HCT116 (cell line): ENCODE results near the gene GIT1. TPM values are rescaled to one million over a fixed set of nuclear protein-coding genes. Genes with fewer than 3 reads are reported as not detected.

Source experiments
- ATAC-seq: fragments of 200-7000 bp; cut with Tn5 transposase; 2 replicates; pipeline ENCODE4 v1.9.1; 2020; ENCODE audit warnings: mild to moderate bottlenecking, moderate library complexity
- BruUV-seq: library from RNA; stranded (reverse); fragments of 400-500 nt; replicated peaks from 2 replicates; lab custom pipeline; 2021; lab: Mats Ljungman, UMichigan
- CTCF ChIA-PET: fragments of 300-600 bp; sonication (Branson Sonifier 250); formaldehyde crosslinking; loops from one replicate; lab custom pipeline; 2021; ENCODE audit warnings: antibody characterized with exemption; lab: Charles Lee
- POLR2A ChIA-PET: fragments of 300-600, 350-600 bp; sonication (Branson Sonifier 250); formaldehyde crosslinking; loops from one replicate; lab custom pipeline; 2021; ENCODE audit warnings: antibody characterized with exemption; lab: Charles Lee
- RAD21 ChIA-PET, 2 experiments: fragments of 300-600 bp; sonication (Branson Sonifier 250); formaldehyde crosslinking; loops; one replicate each; lab custom pipeline; 2023; ENCODE audit warnings: low total read pairs in 2 of 2; ENCODE audit not compliant: uncharacterized antibody in 2 of 2, unreplicated experiment in 2 of 2, low non-redundant PET in 1 of 2; lab: Charles Lee
- DNase-seq: peaks from one replicate; pipeline ENCODE4 v3.0.0-alpha.2; 2010; ENCODE audit warnings: low read depth, low spot score
- H2AFZ ChIP-seq: fragments of 200-600 bp; shearing (Covaris generic), sonication (generic); 2 replicates; pipeline ENCODE4 v1.6.1; 2017; ENCODE audit warnings: low read depth, mixed run types, mixed read lengths, antibody characterized with exemption, low read length; ENCODE audit not compliant: poor library complexity, severe bottlenecking
- H3K27ac ChIP-seq: 2 replicates; pipeline ENCODE4 v1.5.1; 2012; ENCODE audit warnings: low read depth, low read length
- H3K27me3 ChIP-seq: fragments of 200-600 bp; sonication (generic); 2 replicates; pipeline ENCODE4 v1.6.1; 2016; ENCODE audit warnings: mixed run types, low read length, mixed read lengths; ENCODE audit not compliant: insufficient read depth
- H3K36me3 ChIP-seq, 2 experiments: fragments of 200-500 bp in 1 of 2; fragments of 200-600 bp in 1 of 2; sonication (Bioruptor generic) in 1 of 2; sonication (generic) in 1 of 2; 2 replicates each; pipeline versions ENCODE4 v1.5.1 to v1.6.1; 2014 to 2016; ENCODE audit warnings: low read length in 2 of 2, inconsistent platforms in 1 of 2, mixed read lengths in 1 of 2, mixed run types in 1 of 2; ENCODE audit not compliant: insufficient read depth in 2 of 2, control insufficient read depth in 1 of 2
- H3K4me1 ChIP-seq, 2 experiments: fragments of 200-600 bp in 1 of 2; sonication (generic) in 1 of 2; 2 replicates each; pipeline versions ENCODE4 v1.5.1 to v1.6.1; 2012 to 2017; ENCODE audit warnings: low read length in 2 of 2, inconsistent platforms in 1 of 2, mild to moderate bottlenecking in 1 of 2, mixed read lengths in 1 of 2, mixed run types in 1 of 2, moderate library complexity in 1 of 2; ENCODE audit not compliant: insufficient read depth in 2 of 2, control insufficient read depth in 1 of 2
- H3K4me2 ChIP-seq: fragments of 200-600 bp; sonication (generic); 2 replicates; pipeline ENCODE4 v1.6.1; 2017; ENCODE audit warnings: mixed run types, low read length, mixed read lengths
- H3K4me3 ChIP-seq, 2 experiments: fragments of 200-600 bp in 1 of 2; sonication (generic) in 1 of 2; replicated peaks in 1 of 2; 2 replicates each; pipeline ENCODE4 v1.5.1; 2011 to 2016; ENCODE audit warnings: low read length in 2 of 2, control low read depth in 1 of 2, low read depth in 1 of 2, mild to moderate bottlenecking in 1 of 2, mixed read lengths in 1 of 2, mixed run types in 1 of 2
- H3K79me2 ChIP-seq: fragments of 200-600 bp; sonication (generic); 2 replicates; pipeline ENCODE4 v1.6.1; 2017; ENCODE audit warnings: mild to moderate bottlenecking, mixed run types, low read length, moderate library complexity, mixed read lengths; ENCODE audit not compliant: insufficient read depth
- H3K9ac ChIP-seq: fragments of 200-600 bp; sonication (generic); 2 replicates; pipeline ENCODE4 v1.6.1; 2016; ENCODE audit warnings: low read length, mixed read lengths
- H3K9me2 ChIP-seq: fragments of 200-600 bp; sonication (generic), shearing (Covaris generic); 2 replicates; pipeline ENCODE4 v1.6.1; 2017; ENCODE audit warnings: mixed run types, mild to moderate bottlenecking, moderate library complexity; ENCODE audit not compliant: insufficient read depth
- H3K9me3 ChIP-seq, 2 experiments: fragments of 200-500 bp in 1 of 2; fragments of 200-600 bp in 1 of 2; sonication (Bioruptor generic) in 1 of 2; sonication (generic) in 1 of 2; 2 replicates each; pipeline ENCODE4 v1.6.1; 2014 to 2017; ENCODE audit warnings: low read length in 2 of 2, mixed read lengths in 2 of 2, inconsistent platforms in 1 of 2, low read depth in 1 of 2, mild to moderate bottlenecking in 1 of 2, mixed run types in 1 of 2, moderate library complexity in 1 of 2; ENCODE audit not compliant: control insufficient read depth in 1 of 2, insufficient read depth in 1 of 2
- H4K20me1 ChIP-seq: fragments of 200-600 bp; sonication (generic), shearing (Covaris generic); 2 replicates; pipeline ENCODE4 v1.6.1; 2017; ENCODE audit warnings: mixed run types, mild to moderate bottlenecking, moderate library complexity; ENCODE audit not compliant: insufficient read depth
- ATF3 ChIP-seq: IDR thresholded peaks from 2 replicates; pipeline ENCODE4 v1.6.1; 2012
- CBX3 ChIP-seq: IDR thresholded peaks from 2 replicates; pipeline ENCODE4 v1.6.1; 2012; ENCODE audit warnings: low read depth
- CEBPB ChIP-seq: IDR thresholded peaks from 2 replicates; pipeline ENCODE4 v1.6.1; 2012; ENCODE audit warnings: low read depth
- CTCF ChIP-seq, 3 experiments: fragments of 200-600 bp in 1 of 3; sonication (generic) in 1 of 3; IDR thresholded peaks in 2 of 3; conservative IDR thresholded peaks in 1 of 3; 2 replicates each; pipeline ENCODE4 v1.5.1; 2012 to 2017; ENCODE audit warnings: low read depth in 2 of 3, low read length in 2 of 3, antibody characterized with exemption in 1 of 3, borderline replicate concordance in 1 of 3, control low read depth in 1 of 3, mild to moderate bottlenecking in 1 of 3, mixed read lengths in 1 of 3, mixed run types in 1 of 3, moderate library complexity in 1 of 3; ENCODE audit not compliant: insufficient read depth in 1 of 3
- EGR1 ChIP-seq: IDR thresholded peaks from 2 replicates; pipeline ENCODE4 v1.6.1; 2012; ENCODE audit warnings: low read depth
- EZH2phosphoT487 ChIP-seq: fragments of 200-600 bp; IDR thresholded peaks from 2 replicates; pipeline ENCODE4 v1.6.1; 2018; ENCODE audit warnings: antibody characterized with exemption, borderline replicate concordance
- FOSL1 ChIP-seq: IDR thresholded peaks from 2 replicates; pipeline ENCODE4 v1.6.1; 2012; ENCODE audit warnings: low read depth
- POLR2A ChIP-seq: IDR thresholded peaks from 2 replicates; pipeline ENCODE4 v1.7.0; 2011; ENCODE audit warnings: borderline replicate concordance; ENCODE audit not compliant: insufficient read depth, insufficient read length; ENCODE audit errors: extremely low read depth
- POLR2AphosphoS5 ChIP-seq: IDR thresholded peaks from 2 replicates; pipeline ENCODE4 v1.6.1; 2011; ENCODE audit warnings: mild to moderate bottlenecking, low read depth, low read length, moderate library complexity
- RAD21 ChIP-seq: IDR thresholded peaks from 2 replicates; pipeline ENCODE4 v1.6.1; 2012; ENCODE audit warnings: low read depth, mild to moderate bottlenecking
- REST ChIP-seq: IDR thresholded peaks from 2 replicates; pipeline ENCODE4 v1.6.1; 2012; ENCODE audit warnings: low read depth
- SP1 ChIP-seq: IDR thresholded peaks from 2 replicates; pipeline ENCODE4 v1.6.1; 2012; ENCODE audit warnings: low read depth
- SRF ChIP-seq: IDR thresholded peaks from 2 replicates; pipeline ENCODE4 v1.6.1; 2012; ENCODE audit warnings: low read depth
- TCF7L2 ChIP-seq: IDR thresholded peaks from 2 replicates; pipeline ENCODE4 v1.7.0; 2011; ENCODE audit warnings: borderline replicate concordance, inconsistent platforms; ENCODE audit not compliant: insufficient read depth, insufficient read length; ENCODE audit errors: extremely low read depth
- ZFX ChIP-seq: fragments of 450-650 bp; IDR thresholded peaks from 2 replicates; pipeline ENCODE4 v1.6.1; 2017
- intact Hi-C: fragments of 100-400 bp; cut with micrococcal nuclease; formaldehyde crosslinking; loops from 2 replicates; pipeline ENCODE4 v1.10.0; 2022
- total RNA-seq: library from RNA; stranded (reverse); gene quantifications from one replicate; pipeline ENCODE4 v1.2.1, GENCODE V29; 2021; ENCODE audit not compliant: unreplicated experiment

GIT1 gene
- total RNA-seq, 1 experiment from 2014 or later, result 76.5 TPM

GRCh38 chr17:29582772-29583171 is 6.7 kb downstream of the GIT1 start:
- Histone ChIP-seq H3K9me2 (no peaks in the 10 kb centered on the region), H3K9ac (no peak overlapping the region), H3K4me3 (no peak overlapping the region), H3K9me3 (no peaks in the 10 kb centered on the region), H3K27ac (no peak overlapping the region), H3K79me2 (peaks cover 50% of the 10 kb centered on the region), H3K27me3 (no peaks in the 10 kb centered on the region), H3K4me2 (no peak overlapping the region), H4K20me1 (no peaks in the 10 kb centered on the region), H3K4me1 (peaks cover 12 to 47% of the 10 kb centered on the region in 2 experiments; a peak in 3 of 4 replicates), H2AFZ (no peak overlapping the region), H3K36me3 (peaks cover 3 to 10% of the 10 kb centered on the region in 2 experiments; a peak in 2 of 4 replicates)
- POLR2A ChIA-PET, result no interaction called here
- TF ChIP-seq SP1, result no peak
- TF ChIP-seq CEBPB, result no peak
- no peak for TF ChIP-seq POLR2AphosphoS5
- ATAC-seq (no peak), DNase-seq (no peak)
- no TSS peak for BruUV-seq
- CTCF ChIA-PET, result interaction anchor here (0.6 to 6.0 kb wide), 2 partner anchors 9 to 15 kb away, joined by 3 to 38 read pairs; partner anchors contain the start of gene ANKRD13B
- RAD21 ChIA-PET, result no interaction called here
- intact Hi-C loops, result no loop called here

- TF ChIP-seq ZFX, result no peak
- no peak for TF ChIP-seq EGR1
- no peak for TF ChIP-seq CEBPB
- TF ChIP-seq SRF, result no peak
- no peak for TF ChIP-seq RAD21
- TF ChIP-seq REST, result no peak
- TF ChIP-seq ATF3, result no peak
- TF ChIP-seq POLR2A, result no peak
- TF ChIP-seq FOSL1, result no peak
- TF ChIP-seq EZH2phosphoT487, result no peak
- no peak for TF ChIP-seq TCF7L2
- no peak for TF ChIP-seq CBX3
- no peak for TF ChIP-seq CTCF (IDR thresholded peaks at IDR 0.05 in 2 of 3, conservative IDR thresholded peaks at IDR 0.05 in 1 of 3; ENCODE audit: borderline replicate concordance in 1 of 3, insufficient read depth in 1 of 3, low read depth in 2 of 3, low read length in 2 of 3)
- Histone ChIP-seq H3K4me2 (no peak overlapping the region), H3K4me1 (peaks cover 7 to 42% of the 10 kb centered on the region in 2 experiments; a peak in 3 of 4 replicates), H4K20me1 (no peaks in the 10 kb centered on the region), H3K27me3 (no peaks in the 10 kb centered on the region), H3K9me2 (no peaks in the 10 kb centered on the region), H3K4me3 (no peak overlapping the region), H3K27ac (no peak overlapping the region), H2AFZ (no peak overlapping the region), H3K36me3 (peaks cover 6 to 10% of the 10 kb centered on the region in 2 experiments; a peak in 2 of 4 replicates), H3K9ac (no peak overlapping the region), H3K9me3 (no peaks in the 10 kb centered on the region), H3K79me2 (peaks cover 45% of the 10 kb centered on the region)
- ChIA-PET RAD21 (interaction anchor here in 1 of 2 experiments (0.8 kb wide), 1 partner anchor 10 kb away, joined by 3 read pairs; no protein-coding TSS in a partner anchor), CTCF (interaction anchor here (2.0 to 6.0 kb wide), 4 partner anchors 10 to 511 kb away, joined by 7 to 38 read pairs (median 12); partner anchors contain the start of gene ANKRD13B), POLR2A (interaction anchor here (2.0 kb wide), 1 partner anchor 10 kb away, joined by 6 read pairs; the partner anchor contains the start of gene ANKRD13B)
- intact Hi-C loops, result no loop called here
- no TSS peak for BruUV-seq
- ATAC-seq (no peak), DNase-seq (no peak)
Measured at GRCh38 chr17:29582254-29582765, 7.1 kb downstream of the GIT1 start.
